ENCODE results near the gene TSSK3. TPM values are rescaled to one million over a fixed set of nuclear protein-coding genes. Genes with fewer than 3 reads are reported as not detected.

Gene TSSK3
- total RNA-seq, 1 donor from 2014 or later, result 0.90 TPM

DNA sequence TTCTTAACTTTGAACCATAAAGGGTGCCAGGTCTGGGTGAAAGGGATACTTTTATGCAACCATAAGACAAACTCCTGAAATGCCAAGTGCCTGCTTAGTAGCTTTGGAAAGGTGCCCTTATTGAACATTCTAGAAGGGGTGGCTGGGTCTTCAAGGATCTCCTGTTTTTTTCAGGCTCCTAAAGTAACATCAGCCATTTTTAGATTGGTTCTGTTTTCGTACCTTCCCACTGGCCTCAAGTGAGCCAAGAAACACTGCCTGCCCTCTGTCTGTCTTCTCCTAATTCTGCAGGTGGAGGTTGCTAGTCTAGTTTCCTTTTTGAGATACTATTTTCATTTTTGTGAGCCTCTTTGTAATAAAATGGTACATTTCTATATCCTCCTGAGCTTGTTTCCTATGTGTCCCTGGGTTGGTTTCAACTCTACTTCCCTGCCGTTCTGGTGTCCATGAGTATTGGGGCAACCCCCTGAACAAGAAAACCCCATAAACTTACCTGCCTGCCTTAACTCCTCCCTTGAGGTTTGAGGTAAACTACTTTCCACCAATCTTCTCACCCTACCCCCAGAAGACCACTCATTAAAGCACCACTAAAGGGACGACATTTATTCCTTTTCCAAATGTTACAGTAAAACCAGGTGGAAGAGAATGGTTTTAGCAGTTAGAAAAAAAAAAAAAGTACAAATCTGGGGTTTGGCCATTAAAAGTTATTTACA, 28.9 kb upstream of the TSSK3 start:
- no peaks in the 10 kb centered on the region for H3K27me3 Mint-ChIP-seq (ENCODE audit: low read depth)
- peaks cover 23% of the 10 kb centered on the region for H3K4me1 Mint-ChIP-seq (ENCODE audit: low read depth)
- H3K27ac Mint-ChIP-seq (ENCODE audit: unreplicated experiment), result peak overlapping the region; percentile 8
- peaks cover 17% of the 10 kb centered on the region for H3K36me3 Mint-ChIP-seq (ENCODE audit: low read depth)
- no peak for DNase-seq (ENCODE audit: low spot score)
- H3K4me3 Mint-ChIP-seq (ENCODE audit: unreplicated experiment), result peak overlapping the region; percentile 92
- H3K9me3 Mint-ChIP-seq (ENCODE audit: low read depth), result no peaks in the 10 kb centered on the region
- TF ChIP-seq, protein P1, sequence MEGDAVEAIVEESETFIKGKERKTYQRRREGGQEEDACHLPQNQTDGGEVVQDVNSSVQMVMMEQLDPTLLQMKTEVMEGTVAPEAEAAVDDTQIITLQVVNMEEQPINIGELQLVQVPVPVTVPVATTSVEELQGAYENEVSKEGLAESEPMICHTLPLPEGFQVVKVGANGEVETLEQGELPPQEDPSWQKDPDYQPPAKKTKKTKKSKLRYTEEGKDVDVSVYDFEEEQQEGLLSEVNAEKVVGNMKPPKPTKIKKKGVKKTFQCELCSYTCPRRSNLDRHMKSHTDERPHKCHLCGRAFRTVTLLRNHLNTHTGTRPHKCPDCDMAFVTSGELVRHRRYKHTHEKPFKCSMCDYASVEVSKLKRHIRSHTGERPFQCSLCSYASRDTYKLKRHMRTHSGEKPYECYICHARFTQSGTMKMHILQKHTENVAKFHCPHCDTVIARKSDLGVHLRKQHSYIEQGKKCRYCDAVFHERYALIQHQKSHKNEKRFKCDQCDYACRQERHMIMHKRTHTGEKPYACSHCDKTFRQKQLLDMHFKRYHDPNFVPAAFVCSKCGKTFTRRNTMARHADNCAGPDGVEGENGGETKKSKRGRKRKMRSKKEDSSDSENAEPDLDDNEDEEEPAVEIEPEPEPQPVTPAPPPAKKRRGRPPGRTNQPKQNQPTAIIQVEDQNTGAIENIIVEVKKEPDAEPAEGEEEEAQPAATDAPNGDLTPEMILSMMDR (IDR thresholded peaks at IDR 0.05), result no peak

DNA sequence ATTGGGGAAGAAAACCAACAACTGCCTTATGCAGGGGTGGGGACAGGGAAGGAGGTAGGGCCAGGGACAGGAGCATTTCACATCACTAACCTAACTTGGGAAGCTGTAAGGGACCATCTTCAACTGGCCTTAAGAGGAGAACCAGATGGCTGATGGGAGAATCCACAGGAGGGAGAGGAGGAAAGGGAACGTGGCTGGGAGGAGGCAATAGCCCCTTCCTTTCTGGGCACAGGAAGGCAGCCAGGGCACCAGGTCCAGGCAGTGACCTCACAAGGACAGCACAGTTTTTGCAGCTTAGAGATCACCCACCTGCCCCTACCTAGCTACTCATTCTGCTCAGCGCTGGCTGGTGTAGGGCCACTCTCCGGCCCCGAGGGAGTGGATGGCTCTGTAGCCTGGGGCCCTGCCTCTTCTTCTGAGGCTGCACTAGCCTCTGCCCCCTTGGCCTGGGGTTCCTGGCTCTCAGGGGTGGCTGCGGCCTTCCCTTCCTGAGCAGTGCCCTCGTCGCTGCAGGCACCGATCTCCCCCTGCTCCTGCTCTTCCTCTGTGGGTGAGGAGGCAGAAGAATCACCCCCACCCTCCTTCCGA, 28.0 kb upstream of the TSSK3 start:
- Mint-ChIP-seq H3K27me3 (ENCODE audit: low read depth) (no peaks in the 10 kb centered on the region), H3K36me3 (ENCODE audit: low read depth) (peaks cover 16% of the 10 kb centered on the region), H3K4me3 (ENCODE audit: unreplicated experiment) (peak overlapping the region; percentile 92), H3K9me3 (ENCODE audit: low read depth) (no peaks in the 10 kb centered on the region), H3K4me1 (ENCODE audit: low read depth) (peaks cover 23% of the 10 kb centered on the region), H3K27ac (ENCODE audit: unreplicated experiment) (peak overlapping the region; percentile 75)
- TF ChIP-seq, protein P1 (IDR thresholded peaks at IDR 0.05), result no peak
- no peak for DNase-seq (ENCODE audit: low spot score)

DNA sequence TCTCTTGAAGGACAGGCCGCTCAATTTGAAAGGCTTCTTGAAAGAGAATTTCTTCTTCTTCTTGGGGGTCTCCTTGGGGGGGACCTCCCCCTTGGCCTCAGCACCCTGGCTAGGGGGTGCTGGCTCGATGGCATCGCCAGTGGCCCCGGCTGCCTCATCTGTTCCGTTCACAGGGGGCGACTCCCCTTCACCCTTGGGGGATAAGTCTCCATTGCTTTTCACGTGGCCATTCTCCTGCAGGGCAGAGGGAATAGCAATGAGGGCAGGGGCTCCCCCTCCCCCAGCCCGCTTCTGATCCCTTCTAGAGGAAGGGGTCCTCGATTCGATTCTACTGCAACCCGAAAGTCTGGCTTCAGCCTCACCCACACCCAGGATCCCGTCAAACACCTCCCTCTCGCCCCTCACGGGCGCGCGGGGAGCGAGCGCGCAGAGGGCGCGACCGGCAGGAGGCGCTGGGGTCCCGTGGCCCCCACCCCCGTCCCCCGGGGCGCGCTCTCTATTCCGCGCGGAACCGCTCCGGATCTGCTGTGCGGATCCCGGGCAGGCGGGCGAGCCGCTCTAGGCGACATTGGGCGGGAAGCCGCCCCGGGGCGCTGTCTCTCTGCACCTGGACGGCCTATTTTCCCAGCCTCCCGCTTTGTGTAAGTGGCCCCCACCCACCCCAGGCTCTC, 27.3 kb upstream of the TSSK3 start:
- Mint-ChIP-seq H3K9me3 (ENCODE audit: low read depth) (no peaks in the 10 kb centered on the region), H3K4me3 (ENCODE audit: unreplicated experiment) (peak overlapping the region; percentile 92), H3K27ac (ENCODE audit: unreplicated experiment) (peak overlapping the region; percentile 72), H3K27me3 (ENCODE audit: low read depth) (no peaks in the 10 kb centered on the region), H3K36me3 (ENCODE audit: low read depth) (peaks cover 13% of the 10 kb centered on the region), H3K4me1 (ENCODE audit: low read depth) (peaks cover 23% of the 10 kb centered on the region)
- TF ChIP-seq, protein P1 (IDR thresholded peaks at IDR 0.05), result peak; percentile 86
- DNase-seq (ENCODE audit: low spot score), result no peak

DNA sequence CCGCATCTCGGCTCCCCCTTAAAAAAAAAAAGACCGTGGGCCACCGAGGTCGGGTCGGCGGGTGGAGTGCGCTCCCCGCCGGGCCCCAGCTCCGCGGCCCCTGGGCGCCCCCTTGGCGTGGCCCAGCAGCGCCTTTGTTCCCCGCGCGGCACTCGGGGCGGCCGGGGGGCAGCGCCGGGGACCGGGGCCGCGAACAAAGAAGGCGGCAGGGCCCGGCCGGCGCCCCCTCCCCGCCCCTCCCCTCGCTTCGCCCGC, 26.9 kb upstream of the TSSK3 start:
- Mint-ChIP-seq H3K36me3 (ENCODE audit: low read depth) (peaks cover 13% of the 10 kb centered on the region), H3K27me3 (ENCODE audit: low read depth) (no peaks in the 10 kb centered on the region), H3K27ac (ENCODE audit: unreplicated experiment) (no peak overlapping the region), H3K4me1 (ENCODE audit: low read depth) (peaks cover 23% of the 10 kb centered on the region), H3K4me3 (ENCODE audit: unreplicated experiment) (peak overlapping the region; percentile 92), H3K9me3 (ENCODE audit: low read depth) (no peaks in the 10 kb centered on the region)
- TF ChIP-seq, protein P1 (IDR thresholded peaks at IDR 0.05), result no peak
- no peak for DNase-seq (ENCODE audit: low spot score)

DNA sequence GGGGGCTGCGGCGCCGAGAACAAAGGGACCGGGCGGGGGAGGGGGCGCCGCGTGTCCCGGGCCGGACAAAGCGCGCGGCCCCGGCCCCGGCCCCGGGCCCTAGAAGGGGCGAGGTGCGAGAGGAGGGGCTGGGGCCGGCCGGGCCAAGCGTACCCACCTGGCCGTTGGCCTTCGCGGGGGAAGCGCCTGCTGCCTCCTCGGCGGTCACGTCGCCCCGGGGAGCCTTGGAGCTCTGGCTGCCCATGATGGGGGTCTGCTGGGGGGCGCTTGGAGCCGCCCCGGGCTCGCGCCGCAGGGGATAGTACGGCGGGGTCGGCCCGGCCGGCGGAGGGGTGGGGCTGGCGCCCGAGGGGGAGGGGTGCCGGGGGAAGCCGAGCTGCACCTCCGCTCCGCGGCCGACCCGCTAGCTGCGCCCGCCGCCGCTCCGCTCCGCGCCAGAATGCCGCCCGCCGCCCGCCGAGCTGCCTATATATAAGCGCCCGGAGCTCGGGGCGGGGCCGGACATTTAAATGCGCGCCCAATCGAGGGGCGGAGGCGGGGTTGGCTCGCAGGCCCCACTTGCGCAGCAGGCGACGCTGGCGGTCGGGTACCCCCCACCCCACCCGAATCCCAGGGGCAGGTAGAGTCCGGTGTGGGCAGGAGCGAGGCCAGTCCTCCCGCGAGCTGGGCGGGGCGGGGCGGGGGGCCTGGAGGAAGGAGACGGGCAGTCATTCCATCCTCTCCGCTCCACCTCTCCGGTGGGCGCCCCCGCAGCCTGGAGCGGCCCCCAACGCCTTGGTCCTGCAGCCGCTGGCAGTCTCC, 26.3 kb upstream of the TSSK3 start, which contains the start of gene MARCKSL1:
MARCKSL1 (minus strand) TSS at position 444 of the 801 bp plus-strand sequence; CDS start at position 244, 200 bp downstream.
- no peaks in the 10 kb centered on the region for H3K9me3 Mint-ChIP-seq (ENCODE audit: low read depth)
- H3K4me1 Mint-ChIP-seq (ENCODE audit: low read depth), result peaks cover 23% of the 10 kb centered on the region
- no peak for DNase-seq (ENCODE audit: low spot score)
- H3K36me3 Mint-ChIP-seq (ENCODE audit: low read depth), result peaks cover 13% of the 10 kb centered on the region
- H3K27ac Mint-ChIP-seq (ENCODE audit: unreplicated experiment), result peak within 1 kb of the TSS; percentile 72
- H3K27me3 Mint-ChIP-seq (ENCODE audit: low read depth), result no peaks in the 10 kb centered on the region
- TF ChIP-seq, protein P1 (IDR thresholded peaks at IDR 0.05), result no peak
- peak within 1 kb of the TSS; percentile 92 for H3K4me3 Mint-ChIP-seq (ENCODE audit: unreplicated experiment)
